Stimulated activated CD8-positive, alpha-beta memory T cell treated with anti-CD3 and anti-CD28 coated beads, Interleukin-4, amount 100 ng/mL, for 4 hours (primary cell): Measurements from ENCODE around the gene UQCRC1.

Experiments used
- DNase-seq, 2 donors: peaks; one replicate each; pipeline ENCODE4 v3.0.0-alpha.2; 2020; ENCODE audit warnings: low read depth in 2 of 2, low spot score in 1 of 2

The UQCRC1 gene

DNA sequence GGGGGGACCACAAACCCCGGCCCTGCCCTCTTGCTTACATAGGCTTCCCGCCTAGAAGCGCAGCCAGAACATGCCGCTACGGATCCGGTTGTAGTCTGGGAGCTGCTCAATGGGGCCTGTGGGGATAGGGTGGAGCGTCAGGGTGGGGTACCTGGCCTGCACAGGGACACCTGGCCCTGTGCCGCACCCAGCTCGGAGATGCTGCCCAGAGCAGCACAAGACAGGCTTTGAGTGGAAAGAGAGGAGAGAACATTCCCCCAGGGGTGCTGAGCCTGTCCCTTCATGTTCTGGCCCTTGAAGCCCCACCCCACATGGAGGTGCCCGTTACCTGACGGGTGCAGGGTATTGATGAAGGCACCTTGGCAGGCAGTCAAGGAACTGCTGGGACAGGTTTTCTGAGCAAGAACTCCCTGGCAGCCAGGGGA lies 10.4 kb downstream of the UQCRC1 start:
- no peak for DNase-seq

DNA sequence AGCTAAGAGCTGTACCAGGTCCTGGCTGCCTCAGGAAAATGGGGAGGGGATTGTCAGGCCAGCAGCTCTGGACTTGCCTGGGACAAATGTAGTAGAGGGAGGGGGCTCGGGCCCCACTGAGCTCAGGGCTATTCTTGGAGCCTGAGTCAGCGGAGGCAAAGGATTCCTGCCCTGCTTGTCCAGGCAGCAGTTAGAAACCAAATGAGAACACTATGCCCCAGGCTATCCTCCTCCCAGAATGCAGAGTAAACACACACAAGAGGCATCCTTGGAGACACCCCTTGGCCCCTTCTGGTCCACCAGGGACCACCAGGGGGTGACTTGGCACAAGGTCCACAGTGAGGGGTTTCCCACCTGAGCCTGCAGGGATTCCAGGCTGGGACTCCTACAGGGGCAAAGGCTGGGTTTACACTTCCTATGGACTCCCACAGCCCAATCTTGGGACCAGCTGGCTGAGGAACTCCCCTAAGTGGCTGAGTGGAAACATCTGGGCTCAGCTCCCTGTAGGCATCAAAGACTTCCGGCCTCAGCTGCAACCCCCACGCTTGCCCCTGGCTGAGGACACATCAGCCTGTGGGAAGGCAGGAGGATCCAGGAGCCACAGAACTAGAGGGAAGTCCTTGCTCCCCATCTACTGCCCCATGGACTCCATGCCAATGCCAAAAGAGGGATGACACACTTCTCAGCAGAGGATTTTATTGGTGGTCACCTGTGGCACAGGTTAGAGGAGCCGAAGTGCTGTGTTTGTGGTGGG lies 10.9 kb downstream of the UQCRC1 start:
- no peak for DNase-seq

DNA sequence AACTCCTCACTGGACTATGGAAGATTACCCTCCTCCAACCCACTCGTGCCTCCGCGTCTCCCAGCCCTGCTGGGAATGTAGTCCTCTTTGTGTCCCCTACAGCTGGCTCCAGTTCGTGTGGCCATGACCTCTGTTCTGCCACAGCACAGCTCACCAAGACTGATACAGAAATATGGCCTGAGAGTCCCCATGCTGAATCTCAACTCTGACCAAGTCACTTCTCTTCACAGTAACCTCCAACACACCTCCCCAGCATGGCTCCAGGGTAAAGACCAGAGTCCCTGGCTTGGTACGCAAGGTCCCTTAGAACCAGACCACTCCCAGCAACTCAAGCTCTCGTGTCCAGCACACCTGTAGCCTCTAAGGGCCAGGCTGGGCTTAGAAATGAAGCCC lies 12.0 kb downstream of the UQCRC1 start:
- no peak for DNase-seq

DNA sequence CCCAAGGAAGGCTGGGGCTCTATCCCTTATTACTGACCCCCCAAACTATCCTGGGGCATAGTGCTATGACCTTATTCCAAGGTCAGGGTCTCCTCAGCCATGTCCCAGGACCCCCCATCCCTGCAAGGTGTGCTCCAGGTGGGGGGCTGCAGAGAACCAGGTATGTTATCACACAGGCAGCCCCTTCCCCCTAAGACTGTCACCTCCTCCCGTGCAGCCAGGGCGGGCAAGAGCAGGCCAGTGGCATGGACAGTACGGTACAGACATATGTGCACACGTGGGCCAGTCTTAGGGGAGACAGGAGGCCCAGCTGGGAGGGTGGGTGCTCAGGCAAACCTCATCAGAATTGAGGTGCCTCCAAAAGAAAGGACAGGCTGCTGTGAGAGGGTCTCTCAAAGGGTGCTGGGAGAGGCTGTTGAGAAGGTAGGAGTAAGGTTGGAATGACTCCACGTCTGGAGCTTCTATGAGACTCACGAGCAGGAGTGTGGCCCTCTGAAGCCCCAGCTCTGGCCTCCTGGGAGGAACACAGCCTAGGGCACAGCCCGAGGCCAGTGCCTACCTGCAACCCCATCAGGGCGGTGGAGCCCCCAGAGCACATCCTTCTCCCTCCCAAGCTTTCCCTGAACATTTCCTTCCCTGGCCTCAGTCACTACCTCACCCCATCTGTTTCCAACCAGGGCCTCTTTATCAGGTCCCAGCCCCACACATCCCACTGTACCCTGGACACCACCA lies 12.6 kb downstream of the UQCRC1 start:
- no peak for DNase-seq

DNA sequence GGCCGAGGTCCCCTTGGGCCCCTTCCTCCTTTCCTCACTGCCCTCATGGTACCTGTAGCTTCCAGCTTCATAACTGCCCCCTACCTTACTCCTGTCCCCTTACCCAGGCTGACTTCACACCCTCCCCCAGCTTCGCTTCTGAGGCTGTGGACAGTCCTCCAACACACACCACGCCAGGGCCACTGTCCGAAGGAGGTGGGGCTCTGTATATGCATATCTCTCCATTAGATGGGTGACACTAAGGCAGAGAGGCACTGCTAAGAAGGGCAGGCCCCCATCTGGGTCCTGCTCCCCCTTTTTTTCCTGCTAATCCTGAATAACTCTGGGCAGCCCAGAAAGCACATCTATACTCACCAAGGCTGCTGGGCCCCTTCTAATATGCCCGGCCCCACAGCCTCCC lies 13.3 kb downstream of the UQCRC1 start:
- DNase-seq: no peak

DNA sequence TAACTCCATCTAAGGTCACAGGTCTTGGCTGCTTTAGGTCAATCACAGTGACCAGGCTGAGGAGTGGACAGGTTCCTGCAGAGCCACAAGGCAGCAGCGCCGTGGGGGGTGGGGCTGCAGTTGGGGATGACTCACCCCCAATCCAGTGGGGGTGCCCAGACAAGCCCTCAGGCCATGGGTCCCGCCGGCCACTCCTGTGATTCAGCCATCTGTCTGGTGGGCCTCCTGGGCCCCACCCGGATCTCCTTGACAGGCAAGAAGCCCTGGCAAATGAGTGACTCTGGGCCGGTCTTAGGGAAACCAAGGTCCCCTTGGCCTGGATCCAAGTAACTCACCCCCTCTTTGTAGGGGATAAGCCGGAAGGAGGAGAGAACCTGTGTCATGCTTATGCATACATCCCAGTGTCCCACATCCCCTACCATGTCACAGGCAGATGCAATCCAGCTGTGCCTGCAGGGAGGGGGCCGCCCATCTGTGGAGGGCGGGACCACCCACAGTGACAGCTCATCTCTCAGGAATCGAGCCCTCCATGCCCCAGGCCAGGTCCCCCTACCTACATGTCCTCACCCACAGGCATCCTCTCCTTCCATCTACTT lies 13.8 kb downstream of the UQCRC1 start:
- DNase-seq: no peak

DNA sequence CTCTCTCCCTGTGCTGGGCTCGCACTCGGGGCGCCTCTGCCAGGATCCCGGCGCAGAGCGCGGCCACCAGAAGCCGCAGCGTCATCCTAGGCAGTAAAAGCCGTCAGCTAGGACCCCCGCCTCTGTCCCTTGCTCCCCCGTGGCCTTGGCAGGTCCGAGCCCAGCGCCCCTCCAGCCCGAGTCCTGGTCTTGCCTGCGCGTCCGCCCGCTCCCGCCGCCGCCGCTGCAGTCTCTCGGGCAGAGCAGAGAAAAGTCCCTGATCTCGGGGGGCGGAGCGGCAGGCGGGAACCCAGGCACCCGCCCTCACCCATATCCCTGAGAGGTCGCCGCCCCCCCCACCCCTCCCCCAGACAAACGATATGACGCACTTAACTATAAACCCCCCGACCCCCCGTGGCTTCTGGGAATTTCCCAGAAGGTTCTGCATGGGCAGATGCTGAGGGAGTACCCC lies 14.3 kb downstream of the UQCRC1 start, which contains the start of gene COL7A1:
Gene COL7A1 (minus strand): TSS at position 255 of the 451 bp plus-strand sequence. CDS start 170 bp downstream, at position 85.
- no peak for DNase-seq

DNA sequence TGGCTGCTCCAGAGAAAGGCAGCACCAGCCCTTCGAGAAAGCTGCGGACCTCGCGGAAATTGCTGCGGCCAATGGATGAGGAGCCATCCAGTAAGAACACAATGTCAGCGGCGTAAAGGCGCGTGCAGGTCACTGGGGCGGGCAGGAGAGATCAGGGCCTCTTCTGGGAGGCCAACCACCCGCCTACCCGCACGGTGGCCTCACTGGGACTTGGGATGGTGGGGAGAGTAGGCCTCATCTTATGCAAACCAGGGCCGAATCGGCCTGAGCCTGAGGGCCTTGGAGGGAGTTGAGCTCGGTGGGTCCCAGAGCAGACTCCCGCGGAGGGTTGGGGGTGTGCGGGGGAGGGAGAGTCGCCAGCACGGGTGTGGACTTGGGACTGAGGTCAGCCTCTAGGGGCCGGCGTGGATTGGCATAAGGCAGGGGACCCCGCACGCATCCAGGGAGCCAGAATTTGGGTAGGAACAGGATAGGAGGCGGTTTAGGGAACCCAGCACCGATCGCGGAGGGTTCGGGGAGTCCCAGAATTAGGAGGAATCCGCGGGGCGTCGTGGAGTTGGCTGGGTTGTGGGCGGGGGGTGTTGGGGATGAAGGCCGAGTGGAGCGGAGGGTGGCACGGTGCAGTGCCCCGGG lies 14.9 kb downstream of the UQCRC1 start:
- no peak for DNase-seq

DNA sequence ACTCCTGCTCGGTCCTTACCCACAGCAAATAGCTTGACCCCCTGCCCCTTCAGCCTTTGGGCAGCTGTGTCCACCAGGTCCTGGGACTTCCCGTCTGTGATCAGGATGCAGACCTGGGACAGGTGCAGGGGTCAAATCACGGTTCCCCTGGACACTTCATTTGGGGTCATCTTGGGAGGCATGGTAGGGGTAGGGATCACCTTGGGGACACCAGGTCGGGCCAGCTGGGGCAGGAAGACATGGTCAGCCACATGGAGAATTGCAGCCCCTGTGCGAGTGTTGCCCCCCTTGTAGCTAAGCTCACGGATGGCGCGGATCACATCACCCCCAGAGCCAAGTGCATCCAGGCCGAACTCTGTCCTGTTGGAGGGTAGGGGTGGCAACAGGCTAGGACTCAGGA lies 16.1 kb downstream of the UQCRC1 start:
- no peak for DNase-seq

DNA sequence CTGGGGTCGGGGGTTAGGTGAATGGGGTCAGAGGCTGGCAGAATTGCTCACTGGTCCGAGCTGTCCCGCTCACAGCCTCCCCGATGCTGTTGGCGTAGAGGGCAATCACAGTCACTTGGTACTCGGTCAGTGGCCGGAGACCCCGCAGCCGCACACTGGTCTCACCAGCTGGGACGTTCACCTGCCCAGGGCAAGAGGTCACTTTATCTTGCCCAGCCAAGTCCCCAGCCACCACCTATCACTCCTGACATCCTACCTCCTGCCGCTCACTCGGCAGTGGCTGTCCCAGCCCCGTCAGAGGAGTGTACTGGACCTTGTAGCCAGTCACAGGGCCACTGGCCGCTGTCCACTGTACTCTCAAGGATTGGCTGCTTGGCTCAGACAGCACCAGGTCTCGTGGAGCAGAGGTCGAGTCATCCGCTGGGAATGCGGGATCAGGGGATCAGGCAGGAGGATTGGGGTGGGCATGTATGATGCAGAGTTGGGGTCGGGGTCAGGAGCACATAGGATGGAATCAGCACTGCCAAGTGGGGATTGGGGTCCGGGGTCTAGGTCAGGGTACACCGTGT lies 16.8 kb downstream of the UQCRC1 start:
- DNase-seq: no peak

DNA sequence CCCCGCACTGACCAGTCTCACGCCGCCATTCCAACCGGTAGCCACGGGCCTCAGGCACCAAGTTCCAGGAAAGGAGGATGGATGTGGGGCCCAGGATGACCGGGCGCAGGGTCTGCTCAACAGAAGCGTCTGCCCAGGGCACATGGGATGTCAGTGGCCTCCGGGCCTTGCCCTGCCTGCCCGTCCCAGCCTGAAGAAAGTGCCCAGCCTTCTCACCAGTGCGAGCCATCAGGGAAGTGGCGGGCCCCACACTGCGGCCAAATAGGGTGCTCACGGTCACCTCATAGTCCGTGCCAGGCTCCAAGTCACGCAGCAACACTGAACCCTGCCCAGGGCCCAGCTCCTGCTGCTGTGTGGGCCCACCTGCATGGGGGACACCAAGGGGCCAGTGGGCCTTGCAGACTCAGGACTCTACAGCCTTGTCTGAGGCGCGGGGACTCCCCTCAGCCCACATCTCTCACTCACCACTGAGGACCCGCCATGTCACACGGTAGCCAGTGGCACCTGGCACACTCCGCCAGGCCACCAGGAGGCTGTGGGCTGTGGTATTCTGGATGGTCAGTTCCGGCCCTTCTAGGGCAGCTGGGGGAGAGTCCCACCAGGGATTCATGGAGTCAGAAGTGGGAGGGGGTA lies 17.4 kb downstream of the UQCRC1 start:
- DNase-seq: no peak

DNA sequence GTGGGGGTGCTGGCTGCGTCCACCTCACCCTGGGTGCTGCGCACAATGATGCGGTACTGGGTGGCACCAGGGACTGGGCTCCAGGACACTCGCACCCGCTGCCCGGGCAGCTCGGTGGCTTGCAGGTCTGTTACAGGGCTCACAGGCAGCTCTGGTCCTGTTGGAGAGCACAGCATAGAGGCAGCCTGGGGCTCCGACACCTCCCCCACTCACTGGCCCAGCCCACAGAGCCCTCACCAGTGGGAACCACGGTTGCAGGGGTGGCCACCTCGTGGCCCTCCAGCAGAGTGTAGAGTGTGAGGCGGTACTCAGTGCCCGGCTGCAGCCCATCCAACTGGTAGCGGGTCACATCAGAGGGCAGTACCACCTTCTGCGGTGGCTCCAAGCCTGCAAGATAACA lies 18.0 kb downstream of the UQCRC1 start:
- no peak for DNase-seq

DNA sequence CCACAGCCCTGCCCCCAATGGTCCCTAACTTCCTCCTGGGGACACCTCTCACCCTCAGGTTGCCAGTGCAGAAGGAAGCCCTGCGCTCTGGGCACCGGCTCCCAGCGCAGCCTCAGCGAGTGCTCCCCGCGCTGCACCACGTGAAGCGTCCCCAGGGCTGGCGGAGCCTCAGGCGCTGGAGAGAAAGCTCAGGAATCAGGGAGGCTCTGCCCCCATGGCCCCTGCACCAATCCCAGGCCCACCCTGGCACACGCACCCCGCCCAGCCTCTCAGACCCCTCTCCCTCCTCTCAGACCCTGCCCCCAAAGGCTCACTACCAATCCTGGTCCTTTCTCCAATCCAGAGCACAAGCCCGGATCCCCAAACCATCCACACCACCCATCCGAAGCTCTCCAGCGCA lies 21.2 kb downstream of the UQCRC1 start:
- no peak for DNase-seq

DNA sequence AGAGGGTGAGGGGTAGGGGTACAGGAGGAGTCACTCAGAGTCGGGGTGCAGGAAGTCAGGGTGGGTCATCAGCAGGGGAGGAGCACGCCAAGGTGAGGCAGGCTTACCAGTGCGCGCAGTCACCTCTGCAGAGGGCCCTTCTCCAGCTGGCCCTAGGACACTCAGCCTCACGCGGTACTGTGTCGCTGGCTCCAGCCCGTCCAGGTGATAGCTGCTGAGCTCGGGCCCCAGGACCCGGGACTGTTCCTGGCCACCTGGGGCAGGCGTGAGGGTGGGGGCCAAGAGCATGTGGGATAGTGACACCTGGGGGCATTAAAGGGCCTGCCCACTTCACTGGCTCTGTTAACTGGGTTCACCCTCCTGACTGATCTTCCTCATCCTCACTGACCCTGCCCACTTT lies 21.8 kb downstream of the UQCRC1 start:
- no peak for DNase-seq

DNA sequence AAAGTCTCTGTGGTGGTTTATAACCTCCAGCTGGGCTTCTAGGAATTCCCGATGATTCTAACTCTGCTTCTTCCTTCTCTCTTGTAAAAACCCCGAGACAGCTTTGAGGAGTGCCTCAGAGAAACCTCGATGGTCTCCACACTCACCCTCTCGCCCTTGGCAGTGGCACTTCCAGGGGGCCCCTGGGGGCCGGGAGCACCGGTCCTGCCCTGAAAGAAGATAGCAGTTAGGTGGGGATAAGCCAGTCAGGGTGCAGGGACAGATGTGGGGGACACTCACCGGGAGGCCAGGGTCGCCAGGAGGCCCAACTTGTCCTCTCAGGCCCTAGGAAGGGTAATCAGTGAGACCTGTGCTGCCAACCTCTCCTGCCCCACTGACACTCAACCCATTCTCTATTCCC lies 24.0 kb downstream of the UQCRC1 start:
- no peak for DNase-seq

DNA sequence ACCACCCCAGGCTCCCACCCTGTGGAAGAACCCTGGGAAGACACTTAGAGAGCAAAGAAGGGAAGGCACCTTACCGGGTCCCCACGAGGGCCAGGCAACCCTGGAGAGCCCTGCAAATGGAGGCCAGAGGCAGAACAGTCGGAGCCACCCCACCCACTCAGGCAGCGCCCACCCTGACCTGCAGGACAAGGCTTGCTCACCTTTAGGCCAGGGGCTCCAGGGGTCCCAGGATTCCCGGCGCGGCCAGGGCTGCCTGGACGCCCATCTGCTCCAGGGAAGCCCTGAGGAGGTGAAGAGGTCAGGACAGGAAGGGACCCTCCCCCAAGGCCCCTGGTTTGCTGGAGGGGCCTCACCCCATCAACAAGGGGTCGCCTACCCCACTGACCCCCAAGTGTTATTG lies 24.6 kb downstream of the UQCRC1 start:
- DNase-seq: no peak

DNA sequence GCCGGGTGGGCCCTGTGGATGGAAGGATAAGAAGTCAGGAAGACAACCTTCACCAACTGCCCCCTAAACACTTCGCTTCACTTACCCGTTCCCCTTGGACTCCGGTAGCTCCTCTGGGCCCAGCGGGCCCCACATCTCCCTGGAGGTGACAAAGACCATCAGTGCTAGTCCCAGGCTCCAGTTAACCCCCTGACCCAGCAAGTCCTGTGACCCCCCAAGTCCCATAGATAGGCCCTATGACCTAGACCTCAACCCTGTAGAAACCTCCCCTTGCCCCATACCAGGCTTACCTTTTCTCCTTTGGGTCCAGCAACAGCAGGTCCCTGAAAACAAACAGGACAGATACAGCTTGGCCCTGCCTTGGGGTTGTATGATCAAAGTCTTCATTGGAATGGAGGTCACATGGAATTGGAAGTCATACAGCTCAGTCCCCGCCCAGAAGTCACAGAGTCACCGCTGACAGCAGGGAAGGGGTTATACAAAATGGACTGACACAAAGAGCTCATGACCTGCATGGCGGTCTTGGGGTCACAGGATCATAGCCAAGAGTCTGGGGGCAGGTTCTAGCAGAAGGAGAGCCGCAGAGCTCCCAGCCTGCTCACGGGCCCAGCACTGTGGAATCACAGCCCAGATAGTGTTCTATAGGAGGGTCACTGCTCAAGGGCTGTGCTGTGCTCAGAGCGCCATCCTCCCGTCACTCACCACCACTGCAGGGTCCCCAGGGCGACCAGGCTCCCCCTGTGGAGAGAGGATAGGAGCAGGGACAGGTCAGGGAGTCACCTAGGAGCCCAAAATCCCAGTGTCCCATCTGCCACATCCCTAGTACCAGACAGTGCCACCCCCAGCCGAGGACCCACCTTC lies 27.6 kb downstream of the UQCRC1 start:
- no peak for DNase-seq

DNA sequence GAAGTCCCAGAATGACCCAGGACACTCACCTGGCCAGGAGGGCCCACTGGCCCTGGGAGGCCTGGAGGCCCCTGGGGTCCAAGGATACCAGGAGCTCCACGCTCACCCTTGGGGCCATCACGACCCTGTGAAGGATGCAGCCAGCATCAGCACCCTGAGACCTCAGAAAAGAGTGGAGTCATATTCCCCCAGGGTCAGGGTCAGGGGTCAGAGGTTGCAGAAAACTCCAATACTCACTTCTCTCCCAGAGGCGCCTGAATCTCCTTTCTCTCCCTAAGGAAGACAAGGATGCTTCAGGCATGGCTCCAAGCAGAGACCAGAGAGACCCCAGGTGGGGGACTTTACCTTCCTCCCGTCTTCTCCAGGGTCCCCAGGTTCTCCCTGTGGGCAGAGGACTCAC lies 32.8 kb downstream of the UQCRC1 start:
- no peak for DNase-seq

DNA sequence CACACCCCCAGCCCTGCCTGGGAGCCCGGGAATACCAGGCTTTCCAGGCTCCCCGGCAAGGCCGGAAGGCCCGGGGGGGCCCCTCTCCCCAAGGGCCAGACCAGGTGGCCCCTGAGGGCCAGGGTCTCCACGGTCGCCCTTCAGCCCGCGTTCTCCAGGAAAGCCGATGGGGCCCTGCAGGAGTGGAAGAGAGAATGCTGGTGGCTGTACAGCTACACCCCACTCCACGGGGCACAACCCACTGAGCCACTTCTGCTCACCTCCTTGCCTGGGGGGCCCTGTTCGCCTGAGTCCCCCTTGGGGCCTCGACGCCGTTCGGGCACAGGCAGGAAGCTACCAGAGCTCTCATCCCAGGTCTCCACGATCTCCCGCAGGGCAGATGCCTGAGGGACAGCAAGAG lies 34.1 kb downstream of the UQCRC1 start:
- DNase-seq: no peak

DNA sequence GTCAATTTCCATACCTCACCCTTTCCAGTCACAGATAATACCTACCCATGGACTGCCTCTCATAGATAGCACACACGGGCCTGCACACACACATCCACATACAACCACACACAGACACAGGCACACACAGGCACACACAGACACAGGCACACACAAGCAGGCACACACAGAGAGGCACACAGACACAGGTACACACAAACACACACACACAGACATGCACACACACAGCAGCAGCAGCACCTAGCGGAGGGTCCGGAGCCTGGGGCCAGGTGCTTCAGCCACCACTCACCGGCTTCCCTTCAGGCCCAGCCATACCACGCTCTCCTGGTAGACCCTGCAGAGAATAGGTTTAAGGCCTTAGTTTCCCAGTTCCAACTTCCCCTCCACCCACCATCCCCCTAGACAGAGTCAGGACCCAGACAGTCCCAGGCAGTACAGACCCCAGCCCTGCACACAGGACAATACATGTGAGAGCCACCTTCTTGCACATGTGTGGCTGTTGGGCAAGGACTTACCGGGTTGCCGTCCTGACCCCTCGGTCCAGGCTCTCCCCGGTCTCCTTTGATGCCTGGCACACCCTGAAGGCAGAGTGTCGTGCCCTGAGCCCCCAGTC lies 35.4 kb downstream of the UQCRC1 start:
- DNase-seq: no peak
